Cardiac fibroblast (primary cell): ENCODE measurements around the gene GMPPB.

ENCODE experiments used
- DNase-seq, 2 donors: peaks; one replicate each; pipeline versions ENCODE4 v3.0.0 to v3.0.0-alpha.2; 2010; ENCODE audit warnings: low read depth in 2 of 2
- H3K4me3 ChIP-seq, 2 donors: replicated peaks in 1 of 2; 1 replicate in 1 of 2; 2 replicates in 1 of 2; pipeline ENCODE4 v1.5.1; 2011; ENCODE audit warnings: low read depth in 2 of 2, low read length in 2 of 2, mild to moderate bottlenecking in 2 of 2, moderate library complexity in 1 of 2
- CTCF ChIP-seq: IDR thresholded peaks from one replicate; pipeline ENCODE4 v1.5.1; 2011; ENCODE audit warnings: low read depth, mild to moderate bottlenecking, low read length, inconsistent platforms

GMPPB gene

GRCh38 chr3:49732597-49732996 is 8.8 kb upstream of the GMPPB start:
- TF ChIP-seq CTCF, result no peak
- DNase-seq, result no peak
- no peak overlapping the region for H3K4me3 ChIP-seq

- DNase-seq, result no peak
- TF ChIP-seq CTCF, result no peak
- H3K4me3 ChIP-seq, result no peak overlapping the region
Measured at GRCh38 chr3:49729966-49730609, 6.3 kb upstream of the GMPPB start.

GRCh38 chr3:49727924-49728361 is 4.2 kb upstream of the GMPPB start:
- TF ChIP-seq CTCF, result no peak
- no peak overlapping the region for H3K4me3 ChIP-seq
- no peak for DNase-seq

GRCh38 chr3:49727154-49727923 is 3.6 kb upstream of the GMPPB start:
- H3K4me3 ChIP-seq, result no peak overlapping the region
- no peak for TF ChIP-seq CTCF
- DNase-seq, result no peak

GRCh38 chr3:49725906-49726681 is 2.3 kb upstream of the GMPPB start:
- H3K4me3 ChIP-seq, result no peak overlapping the region
- no peak for TF ChIP-seq CTCF
- no peak for DNase-seq

GRCh38 chr3:49724586-49724985 is 835 bp upstream of the GMPPB start:
- H3K4me3 ChIP-seq, result peak overlapping the region in 1 of 2 donors; percentile 58
- TF ChIP-seq CTCF, result no peak
- no peak for DNase-seq
